Ascending aorta (tissue), 2 donors: ENCODE measurements around the gene GNB1L. TPM values are rescaled to one million over a fixed set of nuclear protein-coding genes. Genes with fewer than 3 reads are reported as not detected.

ENCODE experiments used
- DNase-seq, 2 donors: peaks; one replicate each; pipeline ENCODE4 v3.0.0-alpha.2; 2019; ENCODE audit warnings: low spot score in 2 of 2
- H3K27ac ChIP-seq, 2 donors: fragments of 200-600 bp; sonication (generic); one replicate each; pipeline ENCODE4 v1.5.1; 2016 to 2017; ENCODE audit warnings: mild to moderate bottlenecking in 1 of 2
- H3K27me3 ChIP-seq: fragments of 200-600 bp; sonication (generic); one replicate; pipeline ENCODE4 v1.5.1; 2017
- H3K36me3 ChIP-seq, 2 donors: fragments of 200-600 bp; sonication (generic); one replicate each; pipeline ENCODE4 v1.5.1; 2016
- H3K4me1 ChIP-seq, 2 donors: fragments of 200-600 bp; sonication (generic); one replicate each; pipeline ENCODE4 v1.5.1; 2016 to 2017; ENCODE audit warnings: mild to moderate bottlenecking in 1 of 2
- H3K4me3 ChIP-seq, 2 donors: fragments of 200-600 bp; sonication (generic); one replicate each; pipeline ENCODE4 v1.5.1; 2016 to 2017; ENCODE audit warnings: mild to moderate bottlenecking in 1 of 2
- H3K9me3 ChIP-seq, 2 donors: fragments of 200-600 bp; sonication (generic); one replicate each; pipeline ENCODE4 v1.5.1; 2016
- CTCF ChIP-seq, 3 experiments: fragments of 200-600 bp in 2 of 3; fragments of 450-650 bp in 1 of 3; sonication (generic) in 2 of 3; IDR thresholded peaks; one replicate each; pipeline ENCODE4 v1.5.1; 2016 to 2019; ENCODE audit warnings: antibody characterized with exemption in 3 of 3, mild to moderate bottlenecking in 1 of 3, moderate library complexity in 1 of 3
- intact Hi-C: fragments of 100-400 bp; cut with DNase I; formaldehyde crosslinking; loops from one replicate; pipeline ENCODE4 v1.15.1; 2023
- total RNA-seq: library from RNA; depleted of rRNA; stranded (reverse); fragments of >200 nt; gene quantifications from one replicate; pipeline ENCODE4 v1.1.0, GENCODE V29; 2016

The GNB1L gene
- total RNA-seq, 1 donor from 2014 or later: 7.9 TPM

GRCh38 chr22:19802001-19802893 is 52.4 kb downstream of the GNB1L start:
- Histone ChIP-seq H3K27ac (no peak overlapping the region), H3K9me3 (no peaks in the 10 kb centered on the region), H3K27me3 (no peaks in the 10 kb centered on the region), H3K36me3 (peaks cover 0 to 6% of the 10 kb centered on the region in 2 donors), H3K4me1 (no peaks in the 10 kb centered on the region), H3K4me3 (no peak overlapping the region)
- TF ChIP-seq CTCF (IDR thresholded peaks at IDR 0.05): no peak
- intact Hi-C loops: no loop called here
- no peak for DNase-seq

GRCh38 chr22:19801340-19802000 is 53.2 kb downstream of the GNB1L start:
- intact Hi-C loops: no loop called here
- DNase-seq: no peak
- H3K4me3 ChIP-seq: no peak overlapping the region
- no peak overlapping the region for H3K27ac ChIP-seq
- peaks cover 0 to 6% of the 10 kb centered on the region in 2 donors for H3K36me3 ChIP-seq
- no peaks in the 10 kb centered on the region for H3K4me1 ChIP-seq
- TF ChIP-seq CTCF (IDR thresholded peaks at IDR 0.05): no peak
- no peaks in the 10 kb centered on the region for H3K9me3 ChIP-seq
- H3K27me3 ChIP-seq: no peaks in the 10 kb centered on the region

- no peaks in the 10 kb centered on the region for H3K36me3 ChIP-seq
- H3K9me3 ChIP-seq: no peaks in the 10 kb centered on the region
- H3K27me3 ChIP-seq: no peaks in the 10 kb centered on the region
- no peak overlapping the region for H3K4me3 ChIP-seq
- intact Hi-C loops: no loop called here
- no peaks in the 10 kb centered on the region for H3K4me1 ChIP-seq
- no peak overlapping the region for H3K27ac ChIP-seq
- no peak for TF ChIP-seq CTCF (IDR thresholded peaks at IDR 0.05)
- no peak for DNase-seq
Measured at GRCh38 chr22:19800761-19801244, 53.9 kb downstream of the GNB1L start.

- Histone ChIP-seq H3K27me3 (no peaks in the 10 kb centered on the region), H3K4me1 (no peaks in the 10 kb centered on the region), H3K4me3 (no peak overlapping the region), H3K27ac (no peak overlapping the region), H3K36me3 (no peaks in the 10 kb centered on the region), H3K9me3 (no peaks in the 10 kb centered on the region)
- TF ChIP-seq CTCF (IDR thresholded peaks at IDR 0.05): no peak
- DNase-seq: no peak
- intact Hi-C loops: no loop called here
Measured at GRCh38 chr22:19800306-19800705, 54.4 kb downstream of the GNB1L start.

- Histone ChIP-seq H3K27ac (no peak overlapping the region), H3K36me3 (no peaks in the 10 kb centered on the region), H3K4me1 (no peaks in the 10 kb centered on the region), H3K27me3 (no peaks in the 10 kb centered on the region), H3K9me3 (no peaks in the 10 kb centered on the region), H3K4me3 (no peak overlapping the region)
- no peak for TF ChIP-seq CTCF (IDR thresholded peaks at IDR 0.05)
- peak; percentile 36 to 81 for DNase-seq
- intact Hi-C loops: no loop called here
Measured at GRCh38 chr22:19799322-19800190, 55.1 kb downstream of the GNB1L start.
